ENCODE measurements around the gene WDR90. TPM values are rescaled to one million over a fixed set of nuclear protein-coding genes. Genes with fewer than 3 reads are reported as not detected.

Gene WDR90
- total and polyA plus RNA-seq, 2 of the 13 experiments (the other 11 are each of a cell fraction or from before 2014, with no cell fraction given), result 14.9 to 28.9 TPM

GRCh38 chr16:700684-701584 is 51.8 kb downstream of the WDR90 start (continued):
- TF ChIP-seq RXRA (CRISPR knock-in tag; IDR thresholded peaks at IDR 0.05) (no peak), HNF1A (IDR thresholded peaks at IDR 0.05; ENCODE audit: low read depth) (no peak), HNF1A (CRISPR knock-in tag; IDR thresholded peaks at IDR 0.05; ENCODE audit: borderline replicate concordance) (no peak), HNRNPH1 (optimal IDR thresholded peaks at IDR 0.05; ENCODE audit: low read depth, low read length) (no peak), DMAP1 (CRISPR knock-in tag; IDR thresholded peaks at IDR 0.05) (no peak), ZNF530 (CRISPR knock-in tag; IDR thresholded peaks at IDR 0.05; ENCODE audit: low read depth) (no peak), EHMT2 (IDR thresholded peaks at IDR 0.05; ENCODE audit: borderline replicate concordance, low read depth, low read length) (peak; percentile 77), ZNF687 (CRISPR knock-in tag; IDR thresholded peaks at IDR 0.05) (peak; percentile 51; the same call in 1 of the 2 replicates), ZNF160 (CRISPR knock-in tag; IDR thresholded peaks at IDR 0.05) (no peak; the same call in 1 of the 2 replicates), PITX1 (CRISPR knock-in tag; IDR thresholded peaks at IDR 0.05) (no peak), TAF1 (CRISPR knock-in tag; IDR thresholded peaks at IDR 0.05) (no peak), ZNF75D (CRISPR knock-in tag; IDR thresholded peaks at IDR 0.05; ENCODE audit: borderline replicate concordance) (no peak), BRD4 (CRISPR knock-in tag; IDR thresholded peaks at IDR 0.05) (no peak), ZNF234 (CRISPR knock-in tag; conservative IDR thresholded peaks at IDR 0.05) (no peak), ZBTB20 (CRISPR knock-in tag; IDR thresholded peaks at IDR 0.05; ENCODE audit: borderline replicate concordance, low read depth) (no peak), PBX2 (CRISPR knock-in tag; IDR thresholded peaks at IDR 0.05) (no peak), ZSCAN21 (CRISPR knock-in tag; IDR thresholded peaks at IDR 0.05; ENCODE audit: borderline replicate concordance) (peak; percentile 80), ZSCAN30 (CRISPR knock-in tag; IDR thresholded peaks at IDR 0.05) (no peak)
